Suprapubic skin (tissue), 4 donors: ENCODE data around the gene SMC4. TPM values are rescaled to one million over a fixed set of nuclear protein-coding genes. Genes with fewer than 3 reads are reported as not detected.
"Not testable (repeated sequence)": the region's sequence is repeated elsewhere in the genome, so short reads cannot be mapped to it uniquely, and the experiment has no call there.

ENCODE experiments used
- DNase-seq, 2 donors: peaks; one replicate each; pipeline ENCODE4 v3.0.0-alpha.2; 2019; ENCODE audit warnings: low spot score in 2 of 2
- H3K27ac ChIP-seq: fragments of 200-600 bp; sonication (generic); one replicate; pipeline ENCODE4 v1.5.1; 2019
- H3K27me3 ChIP-seq: fragments of 200-600 bp; sonication (generic); one replicate; pipeline ENCODE4 v1.5.1; 2019
- H3K36me3 ChIP-seq: fragments of 200-600 bp; sonication (generic); one replicate; pipeline ENCODE4 v1.5.1; 2019
- H3K4me1 ChIP-seq: fragments of 200-600 bp; sonication (generic); one replicate; pipeline ENCODE4 v1.5.1; 2019
- H3K4me3 ChIP-seq: fragments of 200-600 bp; sonication (generic); one replicate; pipeline ENCODE4 v1.5.1; 2019; ENCODE audit warnings: mild to moderate bottlenecking
- H3K9me3 ChIP-seq: fragments of 200-600 bp; sonication (generic); one replicate; pipeline ENCODE4 v1.5.1; 2019
- CTCF ChIP-seq, 2 donors: fragments of 200-600 bp in 1 of 2; fragments of 450-650 bp in 1 of 2; sonication (generic) in 1 of 2; IDR thresholded peaks; one replicate each; pipeline ENCODE4 v1.5.1; 2016 to 2019; ENCODE audit warnings: antibody characterized with exemption in 2 of 2, mild to moderate bottlenecking in 1 of 2, moderate library complexity in 1 of 2
- EP300 ChIP-seq: sonication (generic); formaldehyde crosslinking; IDR thresholded peaks from one replicate; pipeline ENCODE4 v1.6.1; 2017; ENCODE audit warnings: antibody characterized with exemption
- POLR2A ChIP-seq, 2 donors: fragments of 450-650 bp; IDR thresholded peaks; one replicate each; pipeline ENCODE4 v1.6.1; 2017; ENCODE audit warnings: antibody characterized with exemption in 2 of 2, mild to moderate bottlenecking in 2 of 2, moderate library complexity in 2 of 2
- POLR2AphosphoS5 ChIP-seq, 3 donors: sonication (generic); formaldehyde crosslinking; IDR thresholded peaks; one replicate each; pipeline ENCODE4 v1.6.1; 2017; ENCODE audit warnings: antibody characterized with exemption in 3 of 3
- WGBS: methylation state at CpG from one replicate; pipeline ENCODE4 v1.1.5; 2018; 5-methylcytosine and 5-hydroxymethylcytosine counted together
- total RNA-seq, 4 donors: library from RNA; depleted of rRNA; stranded (reverse); fragments of >200 nt; gene quantifications; one replicate each; pipeline ENCODE4 v1.1.0, GENCODE V29; 2016

The SMC4 gene
- total RNA-seq, 4 donors from 2014 or later: 26.7 to 97.3 (median 28.1) TPM

GRCh38 chr3:160450846-160451245 is 51.4 kb downstream of the SMC4 start:
- Histone ChIP-seq H3K27ac (no peak overlapping the region), H3K36me3 (no peaks in the 10 kb centered on the region), H3K4me1 (peaks cover 21% of the 10 kb centered on the region), H3K4me3 (no peak overlapping the region), H3K27me3 (no peaks in the 10 kb centered on the region), H3K9me3 (no peaks in the 10 kb centered on the region)
- no peak for TF ChIP-seq CTCF (IDR thresholded peaks at IDR 0.05)
- no peak for TF ChIP-seq EP300
- no peak for TF ChIP-seq POLR2A (IDR thresholded peaks at IDR 0.05)
- TF ChIP-seq POLR2AphosphoS5 (IDR thresholded peaks at IDR 0.05): no peak
- 76% methylated on average over 3 of the region's 3 CpGs for WGBS
- no peak for DNase-seq

GRCh38 chr3:160451602-160452001 is 52.2 kb downstream of the SMC4 start:
- no peak for TF ChIP-seq CTCF (IDR thresholded peaks at IDR 0.05)
- TF ChIP-seq POLR2A (IDR thresholded peaks at IDR 0.05): no peak
- TF ChIP-seq POLR2AphosphoS5 (IDR thresholded peaks at IDR 0.05): no peak
- TF ChIP-seq EP300: no peak
- Histone ChIP-seq H3K9me3 (no peaks in the 10 kb centered on the region), H3K36me3 (no peaks in the 10 kb centered on the region), H3K4me1 (peaks cover 21% of the 10 kb centered on the region), H3K27ac (no peak overlapping the region), H3K27me3 (no peaks in the 10 kb centered on the region), H3K4me3 (no peak overlapping the region)
- WGBS: 86% methylated on average over 4 of the region's 4 CpGs
- DNase-seq: no peak

GRCh38 chr3:160452251-160452650 is 52.8 kb downstream of the SMC4 start:
- not testable (repeated sequence) for H3K9me3 ChIP-seq, H3K36me3 ChIP-seq, H3K27ac ChIP-seq, H3K4me3 ChIP-seq, H3K27me3 ChIP-seq, DNase-seq
- WGBS: 96% methylated on average over 19 of the region's 19 CpGs
- peaks cover 21% of the 10 kb centered on the region for H3K4me1 ChIP-seq

- Histone ChIP-seq H3K4me3 (no peak overlapping the region), H3K9me3 (no peaks in the 10 kb centered on the region), H3K27ac (no peak overlapping the region), H3K36me3 (no peaks in the 10 kb centered on the region), H3K27me3 (no peaks in the 10 kb centered on the region), H3K4me1 (peaks cover 4% of the 10 kb centered on the region)
- DNase-seq: no peak
- TF ChIP-seq POLR2A (IDR thresholded peaks at IDR 0.05): no peak
- no peak for TF ChIP-seq POLR2AphosphoS5 (IDR thresholded peaks at IDR 0.05)
- no peak for TF ChIP-seq EP300
- TF ChIP-seq CTCF (IDR thresholded peaks at IDR 0.05): no peak
- WGBS: 63% methylated on average over 1 of the region's 1 CpG
Measured at GRCh38 chr3:160454995-160455394, 55.5 kb downstream of the SMC4 start.

GRCh38 chr3:160455846-160456245 is 56.4 kb downstream of the SMC4 start:
- H3K4me1 ChIP-seq: no peaks in the 10 kb centered on the region
- 91% methylated on average over 3 of the region's 3 CpGs for WGBS
- H3K4me3 ChIP-seq: no peak overlapping the region

More at GRCh38 chr3:160455846-160456245, 56.4 kb downstream of the SMC4 start:
- H3K36me3 ChIP-seq: no peaks in the 10 kb centered on the region
- no peaks in the 10 kb centered on the region for H3K9me3 ChIP-seq
- no peaks in the 10 kb centered on the region for H3K27me3 ChIP-seq
- TF ChIP-seq POLR2A (IDR thresholded peaks at IDR 0.05) (no peak), EP300 (no peak), CTCF (IDR thresholded peaks at IDR 0.05) (no peak), POLR2AphosphoS5 (IDR thresholded peaks at IDR 0.05) (no peak)
- DNase-seq: no peak
- no peak overlapping the region for H3K27ac ChIP-seq
